Body of pancreas (tissue), 4 donors: ENCODE results near the gene SLC38A11.

ENCODE experiments used
- CTCF ChIP-seq, 7 experiments: fragments of 450-650 bp in 4 of 7; fragments of 200-600 bp in 3 of 7; sonication (generic) in 3 of 7; IDR thresholded peaks; one replicate each; pipeline ENCODE4 v1.5.1; 2016 to 2019; ENCODE audit warnings: antibody characterized with exemption in 7 of 7
- POLR2A ChIP-seq, 3 donors: fragments of 450-650 bp; IDR thresholded peaks; one replicate each; pipeline ENCODE4 v1.6.1; 2016; ENCODE audit warnings: antibody characterized with exemption in 3 of 3, mild to moderate bottlenecking in 2 of 3

GRCh38 chr2:164905307-164905706 lies 50.0 kb downstream of the SLC38A11 start:
- TF ChIP-seq CTCF (IDR thresholded peaks at IDR 0.05) (no peak), POLR2A (IDR thresholded peaks at IDR 0.05) (no peak)
